ENCODE results near the gene GNB1.

DNA sequence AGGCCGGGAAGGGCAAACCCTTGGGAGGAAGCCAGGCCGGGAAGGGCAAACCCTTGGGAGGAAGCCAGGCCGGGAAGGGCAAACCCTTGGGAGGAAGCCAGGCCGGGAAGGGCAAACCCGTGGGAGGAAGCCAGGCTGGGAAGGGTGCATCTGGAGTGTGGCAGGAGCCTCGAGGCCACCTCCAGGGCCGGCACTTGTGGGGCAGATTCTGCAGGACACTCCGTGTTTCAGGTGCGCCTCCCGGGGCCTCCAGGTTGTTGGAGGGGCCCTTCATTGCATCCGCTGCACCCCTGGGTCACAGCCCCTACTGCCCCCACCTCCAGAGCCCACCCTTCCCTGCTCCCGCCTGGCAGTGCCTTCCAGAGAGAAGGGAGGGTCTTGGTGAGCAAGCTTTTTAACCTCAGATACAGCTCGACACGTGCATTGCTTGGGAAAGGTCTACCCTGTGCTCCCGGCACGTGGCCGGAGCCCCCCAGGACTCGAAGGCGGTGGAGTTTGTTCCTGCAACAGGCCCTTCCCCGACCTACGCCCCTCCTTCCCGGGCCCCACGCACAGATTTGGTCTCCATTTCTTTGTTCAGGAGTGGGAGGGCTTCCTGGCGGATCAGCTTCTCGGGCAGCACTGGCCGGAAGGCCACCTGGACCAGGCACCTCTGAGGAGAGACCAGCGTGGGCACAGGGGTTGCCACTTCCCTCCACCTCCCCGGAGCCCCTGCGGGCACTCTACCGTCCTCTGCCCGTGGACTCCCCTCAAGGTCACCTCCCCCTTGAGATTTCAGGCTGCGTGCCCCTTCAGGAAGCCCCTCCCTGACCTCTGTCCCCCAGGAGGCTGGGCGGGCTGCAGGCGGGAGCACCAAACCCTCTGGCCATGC, 37.6 kb upstream of the GNB1 start:
- TF ChIP-seq, protein P1, sequence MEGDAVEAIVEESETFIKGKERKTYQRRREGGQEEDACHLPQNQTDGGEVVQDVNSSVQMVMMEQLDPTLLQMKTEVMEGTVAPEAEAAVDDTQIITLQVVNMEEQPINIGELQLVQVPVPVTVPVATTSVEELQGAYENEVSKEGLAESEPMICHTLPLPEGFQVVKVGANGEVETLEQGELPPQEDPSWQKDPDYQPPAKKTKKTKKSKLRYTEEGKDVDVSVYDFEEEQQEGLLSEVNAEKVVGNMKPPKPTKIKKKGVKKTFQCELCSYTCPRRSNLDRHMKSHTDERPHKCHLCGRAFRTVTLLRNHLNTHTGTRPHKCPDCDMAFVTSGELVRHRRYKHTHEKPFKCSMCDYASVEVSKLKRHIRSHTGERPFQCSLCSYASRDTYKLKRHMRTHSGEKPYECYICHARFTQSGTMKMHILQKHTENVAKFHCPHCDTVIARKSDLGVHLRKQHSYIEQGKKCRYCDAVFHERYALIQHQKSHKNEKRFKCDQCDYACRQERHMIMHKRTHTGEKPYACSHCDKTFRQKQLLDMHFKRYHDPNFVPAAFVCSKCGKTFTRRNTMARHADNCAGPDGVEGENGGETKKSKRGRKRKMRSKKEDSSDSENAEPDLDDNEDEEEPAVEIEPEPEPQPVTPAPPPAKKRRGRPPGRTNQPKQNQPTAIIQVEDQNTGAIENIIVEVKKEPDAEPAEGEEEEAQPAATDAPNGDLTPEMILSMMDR (IDR thresholded peaks at IDR 0.05 in 2 of 3, conservative IDR thresholded peaks at IDR 0.05 in 1 of 3; ENCODE audit: control insufficient read depth in 2 of 3, extremely low read depth in 1 of 3, insufficient read depth in 1 of 3, low read depth in 3 of 3, low read length in 3 of 3) = no peak
- TF ChIP-seq, protein P2, sequence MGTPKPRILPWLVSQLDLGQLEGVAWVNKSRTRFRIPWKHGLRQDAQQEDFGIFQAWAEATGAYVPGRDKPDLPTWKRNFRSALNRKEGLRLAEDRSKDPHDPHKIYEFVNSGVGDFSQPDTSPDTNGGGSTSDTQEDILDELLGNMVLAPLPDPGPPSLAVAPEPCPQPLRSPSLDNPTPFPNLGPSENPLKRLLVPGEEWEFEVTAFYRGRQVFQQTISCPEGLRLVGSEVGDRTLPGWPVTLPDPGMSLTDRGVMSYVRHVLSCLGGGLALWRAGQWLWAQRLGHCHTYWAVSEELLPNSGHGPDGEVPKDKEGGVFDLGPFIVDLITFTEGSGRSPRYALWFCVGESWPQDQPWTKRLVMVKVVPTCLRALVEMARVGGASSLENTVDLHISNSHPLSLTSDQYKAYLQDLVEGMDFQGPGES (IDR thresholded peaks at IDR 0.05) = no peak
- TF ChIP-seq POLR2AphosphoS5 (IDR thresholded peaks at IDR 0.05; ENCODE audit: low read length) (no peak), REST (IDR thresholded peaks at IDR 0.05; ENCODE audit: low read depth, low read length) (no peak), ELK1 (IDR thresholded peaks at IDR 0.05; ENCODE audit: low read depth, low read length) (no peak), YY1 (IDR thresholded peaks at IDR 0.05; ENCODE audit: low read depth, low read length) (no peak), MXI1 (IDR thresholded peaks at IDR 0.05; ENCODE audit: low read depth, low read length) (no peak), TBL1XR1 (IDR thresholded peaks at IDR 0.05; ENCODE audit: low read depth, low read length) (no peak), CHD4 (IDR thresholded peaks at IDR 0.05) (no peak), ASH2L (IDR thresholded peaks at IDR 0.05; ENCODE audit: borderline replicate concordance, low read depth) (no peak), ZNF622 (IDR thresholded peaks at IDR 0.05) (no peak), FOXM1 (IDR thresholded peaks at IDR 0.05; ENCODE audit: low read depth, low read length) (no peak), KLF5 (IDR thresholded peaks at IDR 0.05; ENCODE audit: partially characterized antibody) (no peak)
- TF ChIP-seq, protein P3, sequence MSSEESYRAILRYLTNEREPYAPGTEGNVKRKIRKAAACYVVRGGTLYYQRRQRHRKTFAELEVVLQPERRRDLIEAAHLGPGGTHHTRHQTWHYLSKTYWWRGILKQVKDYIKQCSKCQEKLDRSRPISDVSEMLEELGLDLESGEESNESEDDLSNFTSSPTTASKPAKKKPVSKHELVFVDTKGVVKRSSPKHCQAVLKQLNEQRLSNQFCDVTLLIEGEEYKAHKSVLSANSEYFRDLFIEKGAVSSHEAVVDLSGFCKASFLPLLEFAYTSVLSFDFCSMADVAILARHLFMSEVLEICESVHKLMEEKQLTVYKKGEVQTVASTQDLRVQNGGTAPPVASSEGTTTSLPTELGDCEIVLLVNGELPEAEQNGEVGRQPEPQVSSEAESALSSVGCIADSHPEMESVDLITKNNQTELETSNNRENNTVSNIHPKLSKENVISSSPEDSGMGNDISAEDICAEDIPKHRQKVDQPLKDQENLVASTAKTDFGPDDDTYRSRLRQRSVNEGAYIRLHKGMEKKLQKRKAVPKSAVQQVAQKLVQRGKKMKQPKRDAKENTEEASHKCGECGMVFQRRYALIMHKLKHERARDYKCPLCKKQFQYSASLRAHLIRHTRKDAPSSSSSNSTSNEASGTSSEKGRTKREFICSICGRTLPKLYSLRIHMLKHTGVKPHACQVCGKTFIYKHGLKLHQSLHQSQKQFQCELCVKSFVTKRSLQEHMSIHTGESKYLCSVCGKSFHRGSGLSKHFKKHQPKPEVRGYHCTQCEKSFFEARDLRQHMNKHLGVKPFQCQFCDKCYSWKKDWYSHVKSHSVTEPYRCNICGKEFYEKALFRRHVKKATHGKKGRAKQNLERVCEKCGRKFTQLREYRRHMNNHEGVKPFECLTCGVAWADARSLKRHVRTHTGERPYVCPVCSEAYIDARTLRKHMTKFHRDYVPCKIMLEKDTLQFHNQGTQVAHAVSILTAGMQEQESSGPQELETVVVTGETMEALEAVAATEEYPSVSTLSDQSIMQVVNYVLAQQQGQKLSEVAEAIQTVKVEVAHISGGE (CRISPR knock-in tag; IDR thresholded peaks at IDR 0.05) = no peak

Data from GM12878 (cell line).